Measurements from ENCODE around the gene DCP1A. TPM values are rescaled to one million over a fixed set of nuclear protein-coding genes. Genes with fewer than 3 reads are reported as not detected.

Gene DCP1A
- total and polyA plus RNA-seq, 9 of the 15 experiments (the other 6 are each of a cell fraction or from before 2014, with no cell fraction given), result 6.6 to 33.7 (median 13.3) TPM

- TF ChIP-seq ZNF609 (CRISPR knock-in tag; IDR thresholded peaks at IDR 0.05; ENCODE audit: borderline replicate concordance) (no peak), TCF7L2 (IDR thresholded peaks at IDR 0.05; ENCODE audit: low read depth, low read length) (no peak), ZNF175 (CRISPR knock-in tag; IDR thresholded peaks at IDR 0.05; ENCODE audit: low read depth) (no peak), SIRT6 (IDR thresholded peaks at IDR 0.05; ENCODE audit: low read depth, low read length) (no peak), POU5F1 (IDR thresholded peaks at IDR 0.05; ENCODE audit: borderline replicate concordance, low read depth, low read length, partially characterized antibody) (no peak), XRCC4 (IDR thresholded peaks at IDR 0.05; ENCODE audit: extremely low read depth, insufficient read depth, insufficient read length) (no peak), MEIS2 (IDR thresholded peaks at IDR 0.05; ENCODE audit: partially characterized antibody) (peak; percentile 50), E2F5 (CRISPR knock-in tag; IDR thresholded peaks at IDR 0.05) (no peak), ZBTB49 (CRISPR knock-in tag; IDR thresholded peaks at IDR 0.05; ENCODE audit: borderline replicate concordance) (no peak), HSF4 (CRISPR knock-in tag; IDR thresholded peaks at IDR 0.05; ENCODE audit: borderline replicate concordance) (no peak), MITF (IDR thresholded peaks at IDR 0.05) (no peak), CCAR2 (IDR thresholded peaks at IDR 0.05; ENCODE audit: low read depth, low read length) (no peak), POLR3G (IDR thresholded peaks at IDR 0.05; ENCODE audit: extremely low read depth, insufficient read length, insufficient replicate concordance) (no peak), RBBP5 (IDR thresholded peaks at IDR 0.05; ENCODE audit: borderline replicate concordance, insufficient read depth, low read length, poor library complexity, severe bottlenecking) (no peak), IRF1 (CRISPR knock-in tag; IDR thresholded peaks at IDR 0.05; ENCODE audit: borderline replicate concordance) (no peak)
Measured at GRCh38 chr3:53254509-53255422, 92.6 kb downstream of the DCP1A start (continued).

Data from K562 (cell line).